H1 (cell line): ENCODE results near the gene WNT5A. TPM values are rescaled to one million over a fixed set of nuclear protein-coding genes. Genes with fewer than 3 reads are reported as not detected.

Source experiments
- KDM5A ChIP-seq: fragments of 200-600 bp; IDR thresholded peaks from 2 replicates; pipeline ENCODE4 v1.7.1; 2012; ENCODE audit warnings: mild to moderate bottlenecking, low read length, inconsistent platforms, mixed read lengths
- RNF2 ChIP-seq: fragments of 200-900, 300-1000 bp; sonication (generic); IDR thresholded peaks from 2 replicates; pipeline ENCODE4 v1.7.1; 2016; ENCODE audit warnings: borderline replicate concordance, low read depth, mild to moderate bottlenecking, antibody characterized with exemption, low read length; ENCODE audit not compliant: poor library complexity, severe bottlenecking; ENCODE audit errors: missing control alignments
- polyA plus RNA-seq, 7 experiments: library from polyadenylated mRNA; depleted of rRNA in 3 of 7; stranded (reverse) in 5 of 7; unstranded in 2 of 7; fragments of >200 nt in 5 of 7; fragments of 200-250 nt in 2 of 7; gene quantifications; 1 replicate in 5 of 7; 2 replicates in 1 of 7; 4 replicates in 1 of 7; pipeline versions ENCODE4 v1.2.1 to v1.2.3, GENCODE V29; 2011 to 2013; ENCODE audit warnings: missing spikeins in 2 of 7, mixed read lengths in 2 of 7
- total RNA-seq: library from RNA; stranded (reverse); fragmentation: NEBNext Ultra II Directional; extraction: Animal tissue kit (Norgen Biotek cat#: 25700); gene quantifications from 2 replicates; pipeline ENCODE4 v1.2.1, GENCODE V29; 2021

The WNT5A gene
- total and polyA plus RNA-seq, 2 of the 8 experiments (the other 6 are each of a cell fraction or from before 2014, with no cell fraction given), result 3.9 to 5.6 TPM

DNA sequence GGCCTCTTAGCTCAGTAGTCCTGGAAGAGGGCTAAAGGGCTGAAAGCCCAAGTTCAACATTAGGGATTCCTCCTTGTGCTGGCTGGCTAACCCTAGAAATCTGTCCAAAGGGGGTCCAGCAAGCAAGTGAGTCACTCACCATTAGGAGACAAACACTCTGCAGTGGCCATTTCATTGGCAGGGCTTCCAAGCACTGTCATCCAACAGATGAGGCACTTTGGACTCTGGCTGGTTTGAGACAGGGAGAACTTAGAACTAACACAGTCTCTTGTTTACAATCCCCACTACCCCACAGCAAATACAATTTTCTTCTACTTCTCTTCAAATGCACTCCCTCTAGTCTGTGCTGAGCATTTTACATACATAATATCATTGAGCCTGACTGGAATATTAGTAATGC, 10.1 kb upstream of the WNT5A start (continued):
- TF ChIP-seq KDM5A (no peak), RNF2 (no peak)
